ENCODE measurements around the gene NAE1.

NAE1 gene

GRCh38 chr16:66857437-66857836 is 26.7 kb upstream of the NAE1 start:
- TF ChIP-seq CTCF (IDR thresholded peaks at IDR 0.05) = no peak
- no peak overlapping the region for H3K27ac ChIP-seq
- DNase-seq (ENCODE audit: low spot score) = no peak
- H3K4me3 ChIP-seq = no peak overlapping the region

DNA sequence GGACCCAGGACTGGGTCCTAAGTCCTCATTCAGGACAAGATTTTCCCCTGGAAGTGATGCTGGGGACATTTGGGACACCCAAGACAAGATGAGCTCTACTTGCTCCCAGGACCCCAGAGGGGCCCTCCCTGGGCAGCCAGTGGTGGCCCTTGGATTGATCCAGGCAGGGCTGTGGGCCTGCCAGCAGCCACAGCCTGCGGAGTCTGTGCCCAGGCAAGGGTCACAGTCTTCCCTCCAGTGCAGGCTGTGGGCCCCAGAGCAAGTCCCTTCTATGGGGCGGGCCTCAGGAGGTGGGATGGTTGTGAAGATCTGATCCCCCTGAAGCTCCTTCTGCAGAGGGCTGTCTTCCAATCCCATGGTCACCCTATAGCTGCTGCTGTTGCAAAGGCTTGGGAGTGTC is 26.0 kb upstream of the NAE1 start:
- DNase-seq (ENCODE audit: low spot score) = no peak
- Histone ChIP-seq H3K4me3 (no peak overlapping the region), H3K27ac (no peak overlapping the region)
- no peak for TF ChIP-seq CTCF (IDR thresholded peaks at IDR 0.05)

DNA sequence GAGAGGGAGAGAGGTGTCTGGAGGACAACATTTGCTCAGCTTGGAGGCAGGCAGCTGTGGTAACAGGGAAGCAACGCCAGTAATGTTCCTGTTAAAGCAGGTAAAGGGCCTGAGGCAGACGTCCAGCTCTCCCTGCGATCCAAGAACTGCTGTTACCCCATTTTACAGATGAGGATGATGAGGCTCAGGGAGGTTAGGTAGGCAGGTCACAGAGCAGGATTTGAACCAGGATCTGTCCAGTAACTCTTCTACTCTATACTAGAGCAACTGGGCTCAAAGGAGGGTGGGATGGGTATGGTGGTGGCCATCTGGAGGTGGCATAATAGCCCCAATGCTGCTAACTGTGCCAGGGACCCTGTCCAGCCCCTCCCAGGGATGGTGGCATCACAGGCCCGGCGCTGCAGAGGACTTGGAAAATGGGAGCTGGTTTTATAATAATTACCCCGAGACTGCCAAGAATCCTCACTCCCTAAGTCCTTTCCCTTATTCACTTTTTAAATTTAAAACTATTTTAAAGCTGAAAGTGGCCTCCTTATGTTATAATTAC is 25.5 kb upstream of the NAE1 start:
- no peak for TF ChIP-seq CTCF (IDR thresholded peaks at IDR 0.05)
- H3K4me3 ChIP-seq = no peak overlapping the region
- no peak for DNase-seq (ENCODE audit: low spot score)
- H3K27ac ChIP-seq = no peak overlapping the region

DNA sequence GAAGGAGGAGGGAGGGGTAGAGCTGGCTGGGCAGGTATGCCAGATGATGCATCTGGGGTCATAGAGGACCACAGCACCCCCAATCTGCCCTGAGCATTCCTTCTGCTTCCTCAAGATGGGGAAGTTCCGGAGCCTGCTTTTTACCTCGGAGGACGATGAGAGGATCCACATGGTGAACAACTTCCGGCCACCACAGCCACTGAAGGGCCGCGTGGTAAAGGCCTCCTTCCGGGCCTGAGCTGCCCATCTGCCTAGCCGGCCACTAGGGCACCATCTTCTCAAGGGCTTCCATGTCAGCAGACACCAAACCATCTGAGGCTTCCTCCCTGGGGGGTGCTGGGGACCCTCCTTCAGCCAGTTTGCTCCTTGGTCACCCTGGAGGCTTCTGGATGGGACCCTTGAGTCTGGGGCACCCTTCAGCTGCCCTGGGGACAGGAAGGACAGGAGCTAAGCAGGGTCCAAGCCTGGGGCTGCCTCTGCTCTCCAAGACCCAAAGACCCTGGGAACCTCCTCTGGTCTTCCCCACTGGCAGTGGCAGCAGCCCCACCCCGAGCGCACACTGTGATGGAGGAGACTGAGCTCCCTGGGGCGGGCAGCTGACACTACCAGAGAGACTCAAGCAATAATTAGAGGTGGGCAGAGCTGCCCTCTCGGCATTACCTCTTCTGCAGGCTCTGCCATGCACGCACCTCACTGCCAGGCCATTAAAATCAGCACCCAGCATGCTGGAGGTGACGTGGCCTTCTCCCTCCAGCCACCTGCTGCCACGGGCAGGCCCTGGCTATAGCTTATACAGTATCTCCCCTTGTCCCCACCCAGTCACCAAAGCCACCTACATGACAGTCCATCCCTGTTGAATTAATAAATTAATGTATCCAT is 22.7 kb upstream of the NAE1 start:
- TF ChIP-seq CTCF (IDR thresholded peaks at IDR 0.05) = no peak
- no peak for DNase-seq (ENCODE audit: low spot score)
- Histone ChIP-seq H3K4me3 (no peak overlapping the region), H3K27ac (no peak overlapping the region)

GRCh38 chr16:66851166-66851964 is 20.6 kb upstream of the NAE1 start:
- DNase-seq (ENCODE audit: low spot score) = no peak
- Histone ChIP-seq H3K27ac (no peak overlapping the region), H3K4me3 (no peak overlapping the region)
- no peak for TF ChIP-seq CTCF (IDR thresholded peaks at IDR 0.05)

DNA sequence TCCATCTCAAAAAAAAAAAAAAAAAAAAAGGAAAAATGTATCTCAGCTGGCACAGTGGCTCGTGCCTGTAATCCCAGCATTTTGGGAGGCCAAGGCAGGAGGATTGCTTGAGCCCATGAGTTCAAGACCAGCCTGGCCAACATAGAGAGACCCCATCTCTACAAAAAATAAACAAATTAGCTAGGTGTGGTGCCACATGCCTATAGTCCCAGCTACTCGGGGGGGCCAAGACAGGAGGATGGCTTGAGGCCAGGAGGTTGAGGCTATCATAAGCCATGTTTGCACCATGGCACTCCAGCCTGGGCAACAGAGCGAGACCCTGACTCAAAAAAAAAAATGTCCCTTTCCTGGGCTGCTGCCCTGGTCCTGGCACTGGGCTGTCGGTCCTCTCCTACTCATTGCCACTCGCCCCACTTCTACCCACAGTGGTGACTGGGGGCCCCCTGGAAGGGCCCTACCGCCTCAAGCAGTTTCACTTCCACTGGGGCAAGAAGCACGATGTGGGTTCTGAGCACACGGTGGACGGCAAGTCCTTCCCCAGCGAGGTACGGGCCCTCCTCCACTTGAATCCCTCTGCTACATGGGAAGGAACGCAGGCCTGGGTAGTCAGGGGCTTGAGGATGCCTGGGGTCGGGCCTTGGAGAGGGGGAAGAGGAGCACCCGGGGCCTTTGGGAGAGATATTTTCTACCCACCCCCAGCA is 19.5 kb upstream of the NAE1 start:
- no peak overlapping the region for H3K27ac ChIP-seq
- TF ChIP-seq CTCF (IDR thresholded peaks at IDR 0.05) = no peak
- no peak overlapping the region for H3K4me3 ChIP-seq
- DNase-seq (ENCODE audit: low spot score) = no peak

Measured in coronary artery (tissue), 2 donors.